RWPE2 (cell line): Measurements from ENCODE around the gene INKA2.

ENCODE experiments used
- ATAC-seq: fragments of 200-7000 bp; cut with Tn5 transposase; 3 replicates; pipeline ENCODE4 v1.9.1; 2021; ENCODE audit warnings: low read depth
- DNase-seq: peaks from one replicate; pipeline ENCODE4 v3.0.0-alpha.2; 2020; ENCODE audit warnings: low spot score
- H3K27ac ChIP-seq: fragments of 450-650 bp; 2 replicates; pipeline ENCODE4 v1.5.1; 2017; ENCODE audit warnings: mild to moderate bottlenecking; ENCODE audit not compliant: poor library complexity, severe bottlenecking
- H3K27me3 ChIP-seq: fragments of 250-450 bp; sonication (Bioruptor Pico); 2 replicates; pipeline ENCODE4 v1.5.1; 2021; ENCODE audit warnings: mild to moderate bottlenecking, moderate library complexity; ENCODE audit not compliant: insufficient read depth, poor library complexity, severe bottlenecking
- H3K36me3 ChIP-seq: fragments of 250-450 bp; sonication (Bioruptor Pico); 2 replicates; pipeline ENCODE4 v1.5.1; 2020; ENCODE audit warnings: low read depth, mild to moderate bottlenecking, moderate library complexity
- H3K4me1 ChIP-seq: fragments of 250-450 bp; sonication (Bioruptor Pico); 2 replicates; pipeline ENCODE4 v1.5.1; 2021; ENCODE audit warnings: mild to moderate bottlenecking, moderate library complexity; ENCODE audit not compliant: insufficient read depth, poor library complexity, severe bottlenecking
- H3K4me3 ChIP-seq: fragments of 250-450 bp; sonication (Bioruptor Pico); 2 replicates; pipeline ENCODE4 v1.5.1; 2021; ENCODE audit warnings: mild to moderate bottlenecking, moderate library complexity; ENCODE audit not compliant: severe bottlenecking
- H3K9me3 ChIP-seq: fragments of 250-450 bp; sonication (Bioruptor Pico); 2 replicates; pipeline ENCODE4 v1.5.1; 2021; ENCODE audit warnings: mild to moderate bottlenecking, moderate library complexity; ENCODE audit not compliant: severe bottlenecking
- TF ChIP-seq, protein P1 (sequence below): fragments of 450-650 bp; IDR thresholded peaks from one replicate; pipeline ENCODE4 v1.5.1; 2017; ENCODE audit warnings: mild to moderate bottlenecking, moderate library complexity; ENCODE audit not compliant: poor library complexity, severe bottlenecking

The INKA2 gene

DNA sequence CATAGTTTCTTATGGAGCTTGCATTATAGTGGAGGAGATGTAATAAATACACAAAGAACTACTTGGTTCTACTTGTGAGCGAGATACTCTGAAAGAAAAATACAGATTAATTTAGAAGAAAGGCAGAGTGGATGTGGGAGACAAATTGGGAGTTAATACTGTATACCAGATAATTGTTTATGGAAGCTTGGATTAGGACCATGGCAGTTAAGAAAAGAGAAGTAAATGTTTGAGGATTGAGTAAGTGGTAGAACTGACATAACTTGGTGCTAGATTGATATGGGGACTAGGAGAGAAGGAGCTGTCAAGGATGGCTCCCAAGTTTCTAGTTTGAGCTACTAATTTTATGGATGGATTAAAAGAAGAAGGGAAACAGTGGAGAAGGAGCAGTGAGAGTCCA lies 47.3 kb downstream of the INKA2 start:
- Histone ChIP-seq H3K4me1 (no peaks in the 10 kb centered on the region), H3K36me3 (peaks cover 36% of the 10 kb centered on the region), H3K27me3 (no peaks in the 10 kb centered on the region), H3K4me3 (no peak overlapping the region), H3K27ac (no peak overlapping the region), H3K9me3 (no peaks in the 10 kb centered on the region)
- TF ChIP-seq, protein P1, sequence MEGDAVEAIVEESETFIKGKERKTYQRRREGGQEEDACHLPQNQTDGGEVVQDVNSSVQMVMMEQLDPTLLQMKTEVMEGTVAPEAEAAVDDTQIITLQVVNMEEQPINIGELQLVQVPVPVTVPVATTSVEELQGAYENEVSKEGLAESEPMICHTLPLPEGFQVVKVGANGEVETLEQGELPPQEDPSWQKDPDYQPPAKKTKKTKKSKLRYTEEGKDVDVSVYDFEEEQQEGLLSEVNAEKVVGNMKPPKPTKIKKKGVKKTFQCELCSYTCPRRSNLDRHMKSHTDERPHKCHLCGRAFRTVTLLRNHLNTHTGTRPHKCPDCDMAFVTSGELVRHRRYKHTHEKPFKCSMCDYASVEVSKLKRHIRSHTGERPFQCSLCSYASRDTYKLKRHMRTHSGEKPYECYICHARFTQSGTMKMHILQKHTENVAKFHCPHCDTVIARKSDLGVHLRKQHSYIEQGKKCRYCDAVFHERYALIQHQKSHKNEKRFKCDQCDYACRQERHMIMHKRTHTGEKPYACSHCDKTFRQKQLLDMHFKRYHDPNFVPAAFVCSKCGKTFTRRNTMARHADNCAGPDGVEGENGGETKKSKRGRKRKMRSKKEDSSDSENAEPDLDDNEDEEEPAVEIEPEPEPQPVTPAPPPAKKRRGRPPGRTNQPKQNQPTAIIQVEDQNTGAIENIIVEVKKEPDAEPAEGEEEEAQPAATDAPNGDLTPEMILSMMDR, result no peak
- DNase-seq (no peak), ATAC-seq (no peak)

DNA sequence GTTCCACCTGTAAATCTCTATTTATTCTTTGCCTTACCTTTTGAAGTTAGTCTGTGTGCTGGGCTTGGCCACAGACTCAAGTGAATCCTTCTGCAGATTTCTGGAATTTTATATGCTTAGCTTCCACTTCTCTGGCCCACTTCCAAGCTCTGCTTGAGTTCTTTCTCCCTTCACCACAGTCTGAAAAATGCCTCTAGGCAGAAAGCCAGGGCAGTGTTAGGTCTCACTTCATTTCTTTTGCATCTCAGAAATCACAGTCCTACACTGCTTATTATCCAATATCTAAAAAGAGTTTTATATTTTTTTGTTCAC lies 48.9 kb downstream of the INKA2 start:
- no peak overlapping the region for H3K27ac ChIP-seq
- no peak for DNase-seq
- 0 out of 3 replicates have a peak, but pooled peaks have one; percentile 17 for ATAC-seq

More for the DNA sequence above, 48.9 kb downstream of the INKA2 start:
- Histone ChIP-seq H3K27me3 (no peaks in the 10 kb centered on the region), H3K9me3 (no peaks in the 10 kb centered on the region), H3K36me3 (peaks cover 30% of the 10 kb centered on the region), H3K4me1 (no peaks in the 10 kb centered on the region), H3K4me3 (no peak overlapping the region)
- TF ChIP-seq, protein P1, result no peak
